Activated naive CD4-positive, alpha-beta T cell (primary cell): Measurements from ENCODE around the gene GOSR1.
"Not testable (repeated sequence)": the region's sequence is repeated elsewhere in the genome, so short reads cannot be mapped to it uniquely, and the experiment has no call there.

Experiments used
- DNase-seq, 4 experiments: peaks; one replicate each; lab custom pipeline; 2025; lab: John Stamatoyannopoulos, UW

Gene GOSR1

GRCh38 chr17:30477083-30477773 lies at the start of gene GOSR1:
GOSR1 (plus strand) TSS chr17:30477408; CDS start chr17:30477434, 26 bp downstream.
- peak; percentile 72 to 87 (median 82) for DNase-seq

- no peak for DNase-seq
Observed at GRCh38 chr17:30427611-30428010, 49.6 kb upstream of the GOSR1 start.

- no peak for DNase-seq
Observed at GRCh38 chr17:30429155-30429554, 48.1 kb upstream of the GOSR1 start.

- DNase-seq = no peak
Observed at GRCh38 chr17:30433514-30433913, 43.7 kb upstream of the GOSR1 start.

DNA sequence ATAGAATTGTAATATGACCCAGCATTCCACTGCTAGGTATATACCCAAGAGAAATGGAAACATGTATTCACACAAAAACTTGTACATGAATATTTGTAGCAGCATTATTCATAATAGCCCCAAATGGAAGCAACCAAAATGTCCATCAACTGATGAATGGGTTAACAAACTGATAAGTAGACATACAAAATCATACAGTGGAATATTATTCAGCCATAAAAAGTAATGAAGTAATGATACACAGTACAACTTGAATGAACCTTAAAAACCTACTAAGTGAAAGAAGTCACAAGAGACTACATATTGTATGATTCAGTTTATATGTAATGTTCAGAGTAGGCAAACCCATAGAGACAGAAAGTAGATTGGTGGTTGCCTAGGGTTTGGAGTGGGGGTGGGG lies 40.5 kb upstream of the GOSR1 start:
- DNase-seq = no peak

- DNase-seq = no peak
Observed at GRCh38 chr17:30443721-30444120, 33.5 kb upstream of the GOSR1 start.

DNA sequence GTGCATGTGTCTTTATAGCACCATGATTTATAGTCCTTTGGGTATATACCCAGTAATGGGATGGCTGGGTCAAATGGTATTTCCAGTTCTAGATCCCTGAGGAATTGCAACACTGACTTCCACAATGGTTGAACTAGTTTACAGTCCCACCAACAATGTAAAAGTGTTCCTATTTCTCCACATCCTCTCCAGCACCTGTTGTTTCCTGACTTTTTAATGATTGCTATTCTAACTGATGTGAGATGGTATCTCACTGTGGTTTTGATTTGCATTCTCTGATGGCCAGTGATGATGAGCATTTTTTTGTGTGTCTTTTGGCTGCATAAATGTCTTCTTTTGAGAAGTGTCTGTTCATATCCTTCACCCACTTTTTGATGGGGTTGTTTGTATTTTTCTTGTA lies 30.6 kb upstream of the GOSR1 start:
- not testable (repeated sequence) for DNase-seq

- no peak for DNase-seq
Observed at GRCh38 chr17:30449480-30449879, 27.7 kb upstream of the GOSR1 start.

DNA sequence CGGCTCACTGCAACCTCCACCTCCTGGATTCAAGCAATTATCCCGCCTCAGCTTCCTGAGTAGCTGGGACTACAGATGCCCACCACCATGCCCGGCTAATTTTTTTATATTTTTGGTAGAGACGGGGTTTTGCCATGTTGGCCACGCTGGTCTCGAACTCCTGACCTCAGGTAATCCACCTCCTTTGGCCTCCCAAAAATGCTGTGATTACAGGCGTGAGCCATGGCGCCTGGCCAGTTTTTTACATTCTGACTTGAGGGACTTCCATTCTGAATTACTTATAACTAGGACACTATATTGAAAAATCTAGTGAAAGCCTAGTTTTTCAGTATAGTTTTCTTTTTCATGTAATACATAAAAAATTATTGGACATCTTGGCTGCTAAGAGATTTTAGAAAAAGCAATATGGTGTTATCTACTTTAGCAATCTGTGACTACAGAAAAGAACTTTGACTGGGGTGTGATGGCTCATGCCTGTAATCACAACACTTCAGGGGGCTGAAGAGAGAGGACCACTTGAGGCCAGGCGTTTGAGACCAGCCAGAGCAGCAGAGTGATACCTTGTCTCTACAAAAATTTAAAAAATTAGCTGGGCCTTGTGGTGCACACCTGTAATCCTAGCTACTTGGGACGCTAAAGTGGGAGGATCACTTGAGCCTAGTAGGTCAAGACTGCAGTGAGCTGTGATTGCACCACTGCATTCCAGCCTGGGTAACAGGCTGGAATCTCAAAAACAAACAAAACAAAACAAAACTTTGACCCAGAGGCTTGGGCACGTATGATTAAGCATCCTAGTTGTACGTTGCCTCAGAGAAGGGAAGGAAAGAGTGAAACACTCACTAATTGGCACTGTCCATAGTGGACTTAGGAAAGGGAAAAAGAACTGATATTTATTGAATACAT lies 26.8 kb upstream of the GOSR1 start:
- DNase-seq = no peak

DNA sequence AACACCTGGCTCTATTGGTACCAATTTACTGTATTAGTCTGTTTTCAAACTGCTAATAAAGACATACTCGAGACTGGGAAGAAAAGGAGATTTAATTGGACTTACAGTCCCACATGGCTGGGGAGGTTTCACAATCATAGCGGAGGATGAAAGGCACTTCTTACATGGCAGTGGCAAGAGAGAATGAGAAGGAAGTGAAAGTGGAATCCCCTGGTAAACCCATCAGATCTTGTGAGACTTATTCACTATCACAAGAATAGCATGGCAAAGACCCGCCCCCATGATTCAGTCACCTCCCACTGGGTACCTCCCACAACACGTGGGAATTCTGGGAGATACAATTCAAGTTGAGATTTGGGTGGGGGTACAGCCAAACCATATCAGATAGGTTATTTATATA lies 22.6 kb upstream of the GOSR1 start:
- no peak for DNase-seq

DNA sequence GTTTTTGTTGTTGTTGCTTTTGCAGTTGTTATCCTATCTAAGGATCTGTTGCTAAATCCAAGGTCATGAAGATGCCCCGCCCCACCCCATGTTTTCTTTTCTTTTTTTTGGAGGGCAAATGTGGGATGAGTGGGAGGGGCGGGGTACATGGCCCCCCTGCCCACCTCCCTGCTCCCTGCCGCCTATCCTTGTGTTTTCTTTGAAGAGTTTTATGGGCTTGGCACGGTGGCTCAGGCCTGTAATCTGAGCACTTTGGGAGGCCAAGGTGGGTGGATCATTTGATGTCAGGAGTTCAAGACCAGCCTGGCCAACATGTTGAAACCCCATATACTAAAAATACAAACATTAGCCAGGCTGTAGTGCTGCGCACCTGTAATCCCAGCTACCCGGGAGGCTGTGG lies 18.8 kb upstream of the GOSR1 start:
- no peak for DNase-seq

DNA sequence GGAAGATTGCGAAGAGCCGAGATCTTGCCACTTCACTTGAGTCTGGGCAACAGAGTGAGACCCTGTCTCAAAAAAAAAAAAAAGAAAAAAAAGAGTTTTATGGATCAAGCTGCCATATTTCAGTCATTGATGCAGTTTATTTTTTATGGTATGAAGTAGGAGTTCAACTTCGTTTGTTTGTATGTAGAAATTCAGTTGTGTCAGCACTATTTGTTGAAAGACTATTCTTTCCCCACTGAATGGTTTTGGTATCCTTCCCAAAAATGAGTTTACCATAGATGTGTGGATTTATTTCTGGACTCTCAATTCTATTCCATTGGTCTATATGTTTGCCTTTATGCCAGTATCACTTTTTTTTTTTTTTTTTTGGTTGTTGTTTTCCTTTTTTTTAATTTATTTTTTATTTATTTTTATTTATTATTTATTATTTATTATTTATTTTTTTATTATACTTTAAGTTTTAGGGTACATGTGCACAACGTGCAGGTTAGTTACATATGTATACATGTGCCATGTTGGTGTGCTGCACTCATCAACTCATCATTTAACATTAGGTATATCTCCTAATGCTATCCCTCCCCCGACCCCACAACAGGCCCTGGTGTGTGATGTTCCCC lies 18.3 kb upstream of the GOSR1 start:
- DNase-seq = not testable (repeated sequence)

- no peak for DNase-seq
Observed at GRCh38 chr17:30468465-30468864, 8.7 kb upstream of the GOSR1 start.

- DNase-seq = no peak
Observed at GRCh38 chr17:30472238-30472890, 4.8 kb upstream of the GOSR1 start.

GRCh38 chr17:30475206-30475605 lies 2.0 kb upstream of the GOSR1 start:
- DNase-seq = no peak

DNA sequence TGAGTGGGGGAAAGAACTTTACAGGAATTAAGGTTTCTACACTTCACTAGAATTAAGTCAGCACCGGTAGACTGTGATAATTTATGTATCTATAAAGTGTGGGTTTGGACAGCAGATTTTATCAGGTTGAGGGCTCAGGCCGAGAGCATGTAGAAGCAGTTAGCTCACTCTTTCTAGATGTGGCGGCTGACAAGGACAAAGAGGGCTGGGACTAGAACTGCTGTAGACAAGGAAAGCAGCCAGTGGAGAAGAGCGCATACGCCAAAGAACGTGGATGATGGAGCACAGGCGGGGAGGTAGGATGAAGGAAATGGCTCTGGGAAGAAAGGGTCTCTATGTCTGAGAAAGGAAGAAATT lies 504 bp upstream of the GOSR1 start:
- no peak for DNase-seq

DNA sequence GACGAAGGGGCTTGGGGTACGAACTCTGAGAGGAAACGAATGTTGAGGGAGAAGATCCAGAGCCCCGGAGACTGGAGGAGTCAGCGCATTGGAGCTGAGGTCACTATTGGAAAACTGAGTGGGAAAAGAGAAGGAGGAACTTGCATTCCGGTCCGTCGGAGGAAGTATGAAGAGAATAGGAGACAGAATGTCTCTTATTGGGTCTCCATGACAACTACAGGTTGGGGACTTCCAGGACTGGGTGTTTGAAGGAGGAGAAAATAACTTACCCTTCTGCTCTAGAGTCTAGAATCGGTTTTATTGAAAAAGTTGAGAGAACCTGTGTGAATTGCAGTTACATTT lies 537 bp downstream of the GOSR1 start:
- no peak for DNase-seq

DNA sequence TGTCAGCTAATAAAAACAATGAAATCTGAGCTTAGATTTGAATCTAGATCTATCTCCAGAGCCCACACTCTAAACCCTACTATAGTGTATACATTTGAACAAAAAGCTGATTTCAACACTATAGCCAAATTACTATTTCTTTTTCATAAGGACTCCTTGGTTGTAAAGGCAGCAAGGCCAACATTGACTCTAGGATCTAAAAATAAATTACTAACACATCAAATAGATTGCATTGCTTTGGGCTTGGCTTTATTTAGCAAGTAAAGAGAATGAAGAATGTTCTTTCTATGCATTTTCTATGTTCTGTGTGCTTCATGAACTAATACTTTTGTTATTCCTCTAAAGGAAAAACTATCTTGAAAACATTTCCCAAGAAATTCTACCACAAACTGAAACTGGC lies 5.3 kb downstream of the GOSR1 start:
- DNase-seq = no peak

- DNase-seq = no peak
Observed at GRCh38 chr17:30483159-30483558, 6.0 kb downstream of the GOSR1 start.

DNA sequence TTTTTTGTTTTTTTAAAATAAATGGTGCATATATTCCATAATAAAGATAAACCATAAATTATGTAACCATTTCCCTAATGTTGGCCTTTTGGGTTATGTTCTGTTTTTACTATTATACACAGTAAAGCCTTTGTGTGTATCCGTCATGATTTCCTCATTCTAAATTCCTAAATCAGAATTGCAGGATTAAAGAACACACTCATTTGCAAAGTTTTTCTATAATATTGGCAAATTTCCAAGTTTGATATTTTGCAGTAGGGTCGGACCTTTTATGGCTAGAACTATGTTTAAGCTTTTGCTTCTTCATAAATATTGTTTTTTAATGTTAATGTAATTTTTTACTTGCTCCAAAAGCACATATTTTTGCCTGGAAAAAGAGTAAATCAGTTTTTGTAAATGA lies 16.6 kb downstream of the GOSR1 start:
- DNase-seq = no peak

GRCh38 chr17:30495586-30495985 lies 18.4 kb downstream of the GOSR1 start:
- DNase-seq = no peak

DNA sequence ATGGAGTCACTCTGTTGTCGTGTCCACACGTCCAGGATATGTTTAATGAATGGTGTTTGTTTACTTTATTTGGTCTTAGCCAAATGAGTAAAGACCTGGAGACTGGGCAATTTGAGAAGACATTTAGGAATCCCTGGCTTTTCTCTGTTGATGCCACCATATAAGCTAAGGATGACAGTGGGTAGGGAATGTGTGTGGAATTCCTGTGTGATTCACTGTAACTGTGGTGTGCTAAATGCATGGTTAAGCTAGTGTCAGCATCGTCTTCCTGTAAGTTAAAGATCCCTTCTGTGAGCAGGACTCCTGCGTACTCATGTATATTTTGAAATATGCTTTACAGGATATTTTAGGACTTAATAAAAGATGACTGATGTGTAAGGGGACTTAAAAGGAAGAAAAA lies 26.4 kb downstream of the GOSR1 start:
- no peak for DNase-seq
